Measurements from ENCODE around the gene VCL.
"Not testable (repeated sequence)": the region's sequence is repeated elsewhere in the genome, so short reads cannot be mapped to it uniquely, and the experiment has no call there.

The VCL gene

DNA sequence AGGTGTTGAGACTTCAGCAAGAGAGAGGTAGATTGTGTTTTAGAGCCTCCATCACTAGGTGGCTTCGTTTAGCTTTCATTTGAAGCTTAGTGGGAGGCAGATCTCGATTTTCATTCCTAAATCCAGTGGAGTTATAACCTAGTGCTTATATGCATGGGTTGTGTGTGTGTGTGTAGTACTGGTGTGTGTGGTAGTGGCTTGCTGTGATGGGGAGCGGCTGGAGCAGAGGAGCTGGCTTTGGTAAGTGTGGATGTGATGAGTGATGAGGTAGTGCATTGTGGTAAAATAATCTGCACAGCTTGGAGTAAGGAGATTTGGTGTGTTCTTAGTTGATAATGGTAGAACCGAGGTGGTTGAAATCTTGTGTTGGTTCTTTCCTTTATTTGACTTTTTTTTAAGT lies 109.5 kb downstream of the VCL start:
- no peak for DNase-seq (ENCODE audit: low spot score)

DNA sequence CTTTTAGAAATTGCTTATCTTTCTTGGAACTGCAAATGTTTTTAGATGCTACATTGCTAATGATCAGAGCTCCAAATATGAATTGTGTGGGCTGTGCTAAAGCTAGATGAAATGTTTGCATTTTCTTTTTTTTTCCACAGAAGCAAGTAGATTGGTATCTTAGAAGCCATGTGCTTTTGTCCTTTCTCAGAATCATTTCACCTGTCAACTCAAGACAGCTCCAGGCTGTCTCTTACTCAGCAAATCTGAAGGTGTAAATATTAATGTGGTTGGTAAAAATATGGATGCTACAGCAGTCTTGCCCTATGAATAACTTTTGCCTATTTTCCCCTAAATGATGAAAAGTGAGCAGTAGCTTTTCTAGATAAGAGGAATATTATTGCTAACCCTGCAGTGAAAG lies 111.5 kb downstream of the VCL start:
- no peak for DNase-seq (ENCODE audit: low spot score)

DNA sequence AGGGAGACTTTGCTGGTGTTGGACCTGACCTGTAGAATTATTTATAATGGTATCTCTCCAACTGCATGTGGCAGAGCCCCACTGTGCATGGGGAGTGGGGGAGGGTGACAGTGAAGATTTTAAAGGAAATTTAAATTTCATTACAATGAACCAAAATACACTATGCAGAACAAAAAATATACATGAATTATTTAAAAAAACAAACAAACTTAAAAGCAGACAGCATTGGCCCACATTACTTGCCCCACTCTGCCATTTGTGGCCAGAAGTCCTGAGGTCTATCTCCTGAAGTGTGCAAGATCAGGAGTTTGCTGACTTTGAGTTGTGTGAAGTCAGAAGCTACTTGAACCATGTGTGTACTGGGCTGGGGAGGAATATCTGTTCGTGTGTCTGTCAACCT lies 112.2 kb downstream of the VCL start:
- no peak for DNase-seq (ENCODE audit: low spot score)

DNA sequence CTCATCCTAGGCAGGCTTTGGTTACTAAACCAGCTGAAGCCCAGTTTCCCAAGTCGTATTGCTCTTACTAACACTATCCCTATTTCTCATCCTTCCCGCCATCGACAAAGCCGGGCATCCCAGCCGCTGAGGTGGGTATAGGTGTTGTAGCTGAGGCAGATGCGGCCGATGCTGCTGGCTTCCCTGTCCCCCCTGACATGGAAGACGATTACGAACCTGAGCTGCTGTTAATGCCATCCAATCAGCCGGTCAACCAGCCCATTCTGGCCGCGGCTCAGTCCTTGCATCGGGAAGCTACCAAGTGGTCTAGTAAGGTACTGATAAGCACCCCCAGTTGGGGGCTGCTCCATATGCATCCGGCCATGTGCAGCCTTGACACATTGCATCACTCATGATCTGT lies 113.9 kb downstream of the VCL start:
- DNase-seq (ENCODE audit: low spot score): no peak

DNA sequence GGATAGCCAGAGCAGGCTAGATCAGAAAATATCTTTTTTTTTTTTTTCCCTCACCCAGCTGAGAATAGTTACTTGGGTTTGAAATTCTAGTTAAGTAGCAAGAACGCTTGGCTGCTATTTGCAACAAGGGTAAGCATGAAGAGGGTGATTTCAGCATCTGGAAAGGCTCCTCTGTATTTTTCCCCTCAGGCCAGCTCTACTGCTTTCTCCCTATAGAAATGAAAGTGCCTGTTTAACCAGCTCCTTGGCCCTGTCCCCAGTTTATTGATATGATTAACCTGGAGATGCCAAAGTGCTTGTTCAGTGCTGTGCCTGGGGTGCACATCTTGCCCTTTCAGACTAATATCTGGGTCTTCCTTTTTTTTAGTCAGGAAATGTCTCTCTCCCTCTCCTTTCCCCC lies 115.6 kb downstream of the VCL start:
- no peak for DNase-seq (ENCODE audit: low spot score)

DNA sequence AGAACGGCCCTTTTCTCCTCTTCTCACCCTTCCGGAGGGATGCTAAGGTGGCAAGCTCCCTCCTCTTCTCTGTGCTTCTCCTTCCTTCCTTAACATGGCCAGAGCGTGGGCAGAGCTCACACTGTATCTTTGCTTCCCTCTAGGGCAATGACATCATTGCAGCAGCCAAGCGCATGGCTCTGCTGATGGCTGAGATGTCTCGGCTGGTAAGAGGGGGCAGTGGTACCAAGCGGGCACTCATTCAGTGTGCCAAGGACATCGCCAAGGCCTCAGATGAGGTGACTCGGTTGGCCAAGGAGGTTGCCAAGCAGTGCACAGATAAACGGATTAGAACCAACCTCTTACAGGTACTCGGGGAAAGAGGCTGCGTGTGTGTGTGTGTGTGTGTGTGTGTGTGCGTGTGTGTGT lies 116.1 kb downstream of the VCL start:
- DNase-seq (ENCODE audit: low spot score): no peak

DNA sequence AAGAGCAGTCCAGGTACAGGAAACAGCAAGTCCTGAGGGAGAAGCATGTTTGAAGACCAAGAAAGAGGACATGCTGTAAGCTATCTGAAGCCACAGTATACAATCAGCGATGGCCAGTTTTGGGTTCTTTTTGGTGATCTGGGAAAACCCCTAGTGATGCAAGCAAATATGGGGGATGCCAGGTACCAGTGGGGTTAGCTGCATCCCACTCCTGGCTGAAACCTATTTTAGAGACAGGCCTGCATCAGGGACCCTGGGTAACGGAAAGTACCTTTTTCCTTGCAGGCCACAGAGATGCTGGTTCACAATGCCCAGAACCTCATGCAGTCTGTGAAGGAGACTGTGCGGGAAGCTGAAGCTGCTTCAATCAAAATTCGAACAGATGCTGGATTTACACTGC lies 119.8 kb downstream of the VCL start:
- DNase-seq (ENCODE audit: low spot score): no peak

DNA sequence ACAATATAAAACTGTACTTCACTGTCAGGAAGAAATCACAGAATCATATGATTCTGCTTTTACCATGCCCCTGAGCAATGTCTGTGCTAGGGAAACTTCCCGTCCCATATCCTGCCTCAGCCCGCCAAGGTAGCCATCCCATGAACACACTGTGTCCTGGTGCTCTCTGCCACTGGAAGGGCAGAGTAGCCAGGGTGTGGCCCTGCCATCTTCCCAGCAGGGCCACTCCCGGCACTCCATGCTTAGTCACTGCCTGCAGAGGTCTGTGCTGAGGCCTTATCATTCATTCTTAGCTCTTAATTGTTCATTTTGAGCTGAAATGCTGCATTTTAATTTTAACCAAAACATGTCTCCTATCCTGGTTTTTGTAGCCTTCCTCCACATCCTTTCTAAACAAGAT lies 120.9 kb downstream of the VCL start:
- peak; percentile 12 for DNase-seq (ENCODE audit: low spot score)

DNA sequence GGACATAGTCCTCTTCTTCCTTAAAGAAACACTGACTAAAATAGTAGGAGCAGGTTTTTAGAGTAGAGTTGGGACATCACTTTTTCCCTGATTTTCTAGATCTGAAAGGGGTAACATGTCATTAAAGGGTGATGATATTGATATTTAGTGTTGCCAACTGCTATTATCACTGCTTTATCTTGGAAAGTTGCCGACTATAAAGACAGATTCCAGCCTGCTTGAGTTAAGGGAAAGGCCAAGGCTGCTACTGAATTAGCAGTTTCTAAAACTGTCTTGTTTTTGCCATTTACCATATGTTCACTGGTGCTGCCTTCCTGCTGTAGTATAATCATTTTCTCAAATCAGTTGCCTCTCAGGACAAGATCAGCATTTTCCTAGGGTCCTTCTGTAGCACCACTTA lies 123.0 kb downstream of the VCL start:
- no peak for DNase-seq (ENCODE audit: low spot score)

GRCh38 chr10:74121368-74121767 lies 123.5 kb downstream of the VCL start:
- no peak for DNase-seq (ENCODE audit: low spot score)

- DNase-seq (ENCODE audit: low spot score): no peak
These were observed 124.1 kb downstream of the VCL start for GRCh38 chr10:74122060-74122459.

DNA sequence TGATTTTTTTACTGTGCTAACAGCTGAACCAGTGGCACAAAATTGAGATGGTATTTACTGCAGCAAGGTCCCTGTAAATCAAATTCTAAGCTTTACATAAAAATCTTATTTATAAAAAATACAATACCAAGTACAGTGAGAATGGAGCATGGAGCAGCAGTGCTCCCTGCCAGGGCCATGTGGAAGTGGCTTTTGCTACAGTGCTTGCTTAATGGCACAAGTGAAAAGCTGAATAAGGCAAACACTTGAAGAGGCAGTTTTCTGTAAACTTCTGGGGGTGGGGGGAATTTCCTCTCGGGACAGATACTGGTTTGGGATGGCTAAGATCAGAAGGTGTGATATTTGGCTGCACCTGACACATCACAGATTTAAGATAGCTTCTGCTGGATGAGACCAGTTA lies 125.2 kb downstream of the VCL start:
- no peak for DNase-seq (ENCODE audit: low spot score)

- DNase-seq (ENCODE audit: low spot score): no peak
These were observed 136.3 kb downstream of the VCL start for GRCh38 chr10:74133923-74134820.

GRCh38 chr10:74135452-74135851 lies 137.5 kb downstream of the VCL start:
- DNase-seq (ENCODE audit: low spot score): no peak

- no peak for DNase-seq (ENCODE audit: low spot score)
These were observed 140.1 kb downstream of the VCL start for GRCh38 chr10:74137992-74138391.

DNA sequence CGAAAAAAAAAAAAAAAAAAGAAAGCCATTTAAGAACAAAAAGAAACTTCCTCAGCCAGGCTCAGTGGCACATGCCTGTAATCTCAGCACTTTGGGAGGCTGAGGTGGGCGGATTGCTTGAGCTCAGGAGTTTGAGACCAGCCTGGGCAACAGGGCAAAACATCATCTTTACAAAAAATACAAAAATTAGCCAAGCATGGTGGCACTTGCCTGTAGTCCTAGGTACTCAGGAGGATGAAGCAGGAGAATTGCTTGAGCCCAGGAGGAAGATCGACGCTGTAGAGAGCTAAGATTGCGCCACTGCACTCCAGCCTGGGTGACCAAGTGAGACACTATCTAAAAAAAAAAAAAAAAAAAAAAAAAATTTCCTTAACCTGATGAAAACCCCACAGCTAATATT lies 140.7 kb downstream of the VCL start:
- not testable (repeated sequence) for DNase-seq (ENCODE audit: low spot score)

DNA sequence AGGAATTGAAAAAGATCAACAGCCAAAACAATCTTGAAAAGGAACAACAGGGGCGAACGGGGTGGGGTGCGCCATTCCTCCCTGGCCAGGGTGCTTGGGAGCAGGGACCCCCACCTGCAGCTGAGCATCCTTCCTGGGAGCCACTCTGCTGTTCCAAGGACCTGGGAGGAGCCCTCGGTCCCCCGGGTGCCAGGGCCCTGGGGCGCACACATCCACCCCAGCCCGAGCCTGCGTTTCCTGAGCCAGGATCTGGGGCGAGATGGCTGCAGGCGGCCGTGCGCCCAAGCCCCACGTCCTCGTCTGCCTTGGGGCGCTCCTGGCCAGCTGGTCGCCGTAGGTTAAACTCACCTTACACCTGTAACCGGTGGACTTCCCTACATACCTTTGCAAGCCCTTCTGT lies 142.1 kb downstream of the VCL start:
- DNase-seq (ENCODE audit: low spot score): no peak

DNA sequence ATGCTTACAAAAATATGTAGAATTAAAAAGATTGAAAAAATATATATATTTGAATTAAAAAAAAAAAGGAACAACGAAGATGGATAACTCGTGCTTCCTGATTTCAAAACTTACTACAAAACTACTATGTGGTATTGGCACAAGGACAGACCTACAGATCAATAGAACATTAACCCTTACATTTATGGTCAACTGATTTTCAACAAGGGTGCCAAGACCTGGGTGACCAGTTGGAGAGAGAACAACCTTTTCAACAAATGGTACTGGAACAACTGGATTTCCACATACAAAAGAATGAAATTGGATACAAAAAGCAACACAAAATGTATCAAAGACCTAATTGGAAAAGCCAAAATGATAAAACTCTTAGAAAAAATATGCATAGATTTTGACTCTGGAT lies 142.6 kb downstream of the VCL start:
- no peak for DNase-seq (ENCODE audit: low spot score)

DNA sequence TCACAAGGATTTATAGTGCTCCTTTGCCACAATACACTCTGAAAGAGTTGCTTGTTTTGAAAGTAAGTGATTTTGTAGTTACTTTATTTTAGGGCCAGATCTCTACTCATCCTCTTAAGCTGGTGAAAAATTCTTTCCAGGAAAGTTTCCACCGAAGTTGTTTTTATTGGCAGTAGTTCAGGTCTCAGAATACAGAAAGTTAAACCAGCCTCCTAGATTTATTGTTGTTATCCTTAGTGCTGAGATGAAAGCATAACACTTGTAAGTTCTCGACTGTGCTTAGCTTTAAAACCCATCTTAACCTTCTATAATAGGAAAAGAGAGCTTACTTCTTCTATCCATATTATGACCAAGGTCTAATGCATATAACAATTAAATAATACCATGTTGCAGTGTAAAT lies 147.2 kb downstream of the VCL start:
- peak; percentile 71 for DNase-seq (ENCODE audit: low spot score)

- DNase-seq (ENCODE audit: low spot score): not testable (repeated sequence)
These were observed 149.1 kb downstream of the VCL start for GRCh38 chr10:74146980-74147379.

DNA sequence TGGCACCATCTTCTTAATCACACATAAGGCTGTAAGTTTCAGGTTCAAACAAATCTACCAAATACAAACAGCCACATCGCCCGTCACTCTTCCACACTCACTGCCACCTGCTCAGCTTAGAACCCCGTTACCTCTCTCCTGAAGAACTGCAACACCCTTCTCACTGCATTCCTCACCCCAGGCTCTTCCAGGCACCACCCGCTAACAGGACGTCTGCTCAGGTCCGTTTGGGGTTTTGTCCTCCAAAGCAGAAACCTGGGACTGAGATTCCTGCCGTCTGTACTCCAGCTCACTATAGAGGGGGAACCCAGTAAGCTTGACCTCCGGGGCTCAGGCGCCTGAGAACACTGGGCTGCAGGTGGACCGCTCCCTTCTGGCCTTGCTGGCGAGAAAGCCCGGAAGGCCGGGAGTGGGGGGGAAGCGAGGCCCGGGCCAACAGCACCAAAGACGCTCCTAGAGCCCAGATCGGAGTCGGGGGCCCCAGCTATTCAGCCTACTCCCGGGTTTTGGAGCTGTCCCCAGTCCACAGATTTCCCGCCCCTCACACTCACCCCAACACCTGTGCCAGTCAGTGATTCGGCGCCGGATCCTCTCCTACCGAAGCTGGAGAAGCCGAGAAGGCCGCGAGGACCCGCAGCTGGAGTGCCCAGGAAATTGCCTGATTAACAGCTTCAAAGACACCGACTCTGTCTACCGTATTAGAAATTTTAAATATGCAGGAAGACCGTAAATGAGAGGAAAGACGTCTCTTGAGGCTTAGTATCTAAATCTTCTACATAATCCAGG lies 152.5 kb downstream of the VCL start, which contains the start of gene AP3M1:
TSS of gene AP3M1 (minus strand) at position 625 of the 786 bp plus-strand sequence. CDS start 12,449 bp downstream, outside the sequence.
- peak; percentile 84 for DNase-seq (ENCODE audit: low spot score)

DNA sequence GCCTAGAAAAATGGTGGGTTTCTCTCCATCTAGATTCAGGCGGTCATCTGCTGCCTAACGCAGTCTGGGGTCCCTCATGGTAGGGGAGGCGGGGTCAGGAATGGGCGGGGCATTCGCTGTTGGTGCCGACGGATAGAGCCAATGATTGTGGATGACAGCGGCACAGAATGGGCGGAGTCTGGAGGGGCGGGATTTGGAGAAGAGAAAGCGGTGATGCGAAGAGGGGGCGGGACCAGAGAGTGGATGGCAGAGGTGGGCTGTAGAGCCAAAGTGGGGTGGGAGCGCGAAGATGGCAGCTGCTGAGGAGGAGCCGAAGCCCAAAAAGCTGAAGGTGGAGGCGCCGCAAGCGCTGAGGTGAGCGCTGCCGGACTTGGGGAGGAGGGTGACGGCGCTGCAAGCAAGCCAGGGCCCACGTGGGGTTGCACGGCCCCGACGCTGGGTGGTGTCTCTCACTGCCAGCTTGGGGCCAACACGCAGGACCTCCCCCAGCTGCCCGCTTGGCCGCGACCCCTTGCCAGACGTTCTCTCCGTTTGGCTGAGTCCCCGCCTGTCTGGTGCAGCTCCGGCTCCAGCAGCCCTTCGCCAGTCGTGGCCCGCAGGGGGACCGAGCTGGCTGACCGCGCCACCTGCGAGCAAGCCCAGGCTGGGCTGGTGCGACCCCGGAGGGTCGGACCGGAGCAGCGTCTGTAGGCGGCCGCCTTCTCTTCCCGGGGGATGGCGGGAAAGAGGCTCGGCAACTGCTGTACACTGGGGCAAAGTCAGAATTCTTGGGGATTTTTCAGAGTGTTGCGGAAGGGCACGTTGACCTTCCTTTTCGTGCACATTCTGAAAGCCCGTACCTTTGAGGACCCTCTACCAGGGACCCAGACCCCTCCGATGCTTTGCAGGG lies 153.3 kb downstream of the VCL start, which contains the start of gene ADK:
TSS of gene ADK (plus strand) at position 232 of the 889 bp plus-strand sequence. CDS start at position 290, 58 bp downstream.
- peak; percentile 98 for DNase-seq (ENCODE audit: low spot score)

All from AG08396 (cell line).